ENCODE measurements around the gene ZNF668.
A peak's percentile ranks its signal among the peaks of the same experiment; 100 is the strongest.
"Not testable (repeated sequence)": the region's sequence is repeated elsewhere in the genome, so short reads cannot be mapped to it uniquely, and the experiment has no call there.

The ZNF668 gene

GRCh38 chr16:31050280-31051030, 23.6 kb downstream of the ZNF668 start:
- DNase-seq = peak; percentile 16

GRCh38 chr16:31043898-31044481, 30.1 kb downstream of the ZNF668 start:
- DNase-seq = no peak

DNA sequence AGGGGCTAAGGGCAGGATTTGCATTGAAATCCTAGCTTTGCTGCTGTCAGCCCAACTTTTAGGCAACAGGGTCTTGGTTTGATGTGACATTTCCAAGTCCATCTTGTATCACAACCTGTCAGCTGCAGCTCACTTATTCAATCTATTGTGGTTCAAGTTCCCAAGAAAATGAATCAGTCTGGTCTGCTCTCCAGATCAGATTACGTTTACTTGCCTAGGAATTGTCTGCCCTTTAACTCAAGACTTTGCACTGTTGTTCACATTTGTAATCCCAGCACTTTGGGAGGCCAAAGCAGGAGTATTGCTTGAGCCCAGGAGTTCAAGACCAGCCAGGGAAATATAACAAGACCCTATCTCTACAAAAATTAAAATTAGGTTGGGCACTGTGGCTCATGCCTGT, 30.7 kb downstream of the ZNF668 start:
- no peak for DNase-seq

DNA sequence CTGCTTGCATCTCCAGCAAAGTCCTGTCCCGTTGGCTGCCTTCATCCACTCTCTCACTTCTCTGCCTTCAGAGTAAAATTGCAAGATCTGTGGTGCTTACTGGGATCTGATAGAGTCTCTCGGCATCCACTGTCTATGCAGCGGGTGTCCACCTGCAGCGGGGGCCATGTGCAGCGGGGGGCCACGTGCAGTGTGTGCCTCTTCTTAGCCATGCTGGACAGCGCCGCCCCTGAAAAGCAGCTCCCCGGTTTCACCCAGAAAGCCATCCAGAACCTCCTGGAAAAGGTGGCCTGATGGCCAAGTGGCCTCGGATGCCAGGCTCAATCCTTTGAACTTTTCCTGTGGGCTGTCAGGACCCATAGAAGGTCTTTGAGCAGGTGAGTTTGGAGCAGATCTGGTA, 31.2 kb downstream of the ZNF668 start:
- no peak for DNase-seq

GRCh38 chr16:31038993-31039392, 35.0 kb downstream of the ZNF668 start:
- DNase-seq = no peak

- DNase-seq = no peak
Measured at GRCh38 chr16:31036691-31037090, 37.3 kb downstream of the ZNF668 start.

- peak; percentile 86 for DNase-seq
Measured at GRCh38 chr16:31033709-31034492, 40.1 kb downstream of the ZNF668 start.

GRCh38 chr16:31032736-31033708, 41.0 kb downstream of the ZNF668 start, which contains the start of gene STX4:
Gene STX4 (plus strand): TSS chr16:31033558. CDS start chr16:31033806, 248 bp downstream.
- peak; percentile 97 for DNase-seq

DNA sequence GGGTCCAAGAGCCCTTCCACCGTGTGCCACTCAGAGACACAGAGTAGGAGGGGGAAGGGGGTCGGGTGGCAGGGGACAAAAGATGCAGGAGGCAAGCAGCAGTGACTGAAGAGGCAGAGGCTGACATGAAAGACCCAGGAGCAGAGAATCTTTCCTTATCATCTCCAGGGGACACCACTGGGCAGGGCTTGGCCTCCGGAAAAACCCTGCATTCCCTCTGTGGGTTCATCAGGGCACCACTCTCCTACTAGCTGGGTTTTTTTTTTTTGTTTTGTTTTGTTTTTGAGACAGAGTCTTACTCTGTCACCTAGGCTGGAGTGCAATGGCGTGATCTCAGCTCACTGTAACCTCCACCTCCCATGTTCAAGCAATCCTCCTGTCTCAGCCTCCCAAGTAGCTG, 42.8 kb downstream of the ZNF668 start:
- DNase-seq = no peak

DNA sequence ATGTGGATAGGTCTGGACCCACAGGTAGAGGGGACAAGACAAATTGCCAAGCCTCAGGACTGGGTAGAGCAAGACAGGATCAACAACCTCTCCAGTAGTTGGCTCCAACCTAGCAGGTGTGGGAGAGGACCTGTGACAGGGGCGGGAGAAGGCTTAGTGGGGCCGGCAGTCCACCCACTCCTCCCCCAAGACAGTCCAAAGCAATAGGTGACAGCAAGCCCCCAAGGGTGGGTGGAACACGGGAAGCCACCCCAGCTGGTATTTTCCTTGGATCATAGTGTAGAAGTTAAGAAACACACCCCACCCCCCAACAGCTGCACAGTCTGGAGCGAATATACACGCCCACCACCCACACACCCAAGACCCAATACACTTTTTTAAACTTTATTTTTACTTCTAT, 44.8 kb downstream of the ZNF668 start:
- no peak for DNase-seq

GRCh38 chr16:31025339-31025738, 48.7 kb downstream of the ZNF668 start:
- no peak for DNase-seq

DNA sequence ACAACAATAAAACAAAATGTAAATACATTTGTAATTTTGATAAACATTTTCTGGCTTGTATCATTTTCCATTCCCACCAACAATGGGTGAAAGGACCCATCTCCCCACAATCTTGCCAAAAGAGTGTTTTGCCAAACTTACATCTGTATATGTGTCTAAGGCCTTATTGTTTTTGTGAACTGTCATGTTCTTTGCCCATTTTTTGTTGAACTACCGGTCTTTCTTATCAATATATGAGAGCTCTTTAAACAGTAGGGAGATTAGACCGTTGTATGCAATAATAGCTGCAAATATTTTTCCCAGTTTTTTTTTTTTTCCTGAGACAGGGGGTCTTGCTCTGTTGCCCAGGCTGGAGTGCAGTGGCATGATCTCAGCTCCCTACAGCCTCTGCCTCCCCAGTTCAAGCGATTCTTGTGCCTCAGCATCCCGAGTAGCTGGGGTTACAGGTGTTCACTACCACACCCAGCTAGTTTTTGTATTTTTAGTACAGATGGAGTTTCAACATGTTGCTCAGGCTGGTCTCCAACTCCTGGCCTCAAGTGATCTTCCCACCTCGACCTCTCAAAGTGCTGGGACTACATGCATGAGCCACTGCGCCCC, 50.3 kb downstream of the ZNF668 start:
- no peak for DNase-seq

GRCh38 chr16:31023252-31023602, 50.8 kb downstream of the ZNF668 start:
- DNase-seq = no peak

- no peak for DNase-seq
Measured at GRCh38 chr16:31022544-31023251, 51.3 kb downstream of the ZNF668 start.

DNA sequence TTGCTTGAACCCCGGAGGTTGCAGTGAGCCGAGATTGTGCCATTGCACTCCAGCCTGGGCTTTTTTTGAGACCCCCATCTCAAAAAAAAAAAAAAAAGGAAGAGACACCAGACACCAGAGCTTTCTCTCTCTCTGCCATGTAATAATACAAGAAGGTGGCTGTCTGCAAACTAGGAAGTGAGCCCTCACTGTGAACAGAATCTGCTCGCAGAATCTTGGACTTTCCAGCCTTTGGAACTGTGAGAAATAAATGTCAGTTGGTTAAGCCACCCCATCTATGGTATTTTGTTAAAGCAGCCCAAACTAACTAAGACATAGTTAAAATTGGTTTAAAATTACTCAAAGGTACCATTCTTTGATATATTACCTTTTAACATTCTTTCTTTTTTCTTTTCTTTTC, 53.5 kb downstream of the ZNF668 start:
- DNase-seq = no peak

- not testable (repeated sequence) for DNase-seq
Measured at GRCh38 chr16:31017756-31018155, 56.3 kb downstream of the ZNF668 start.

GRCh38 chr16:31016018-31016417, 58.0 kb downstream of the ZNF668 start:
- DNase-seq = no peak

DNA sequence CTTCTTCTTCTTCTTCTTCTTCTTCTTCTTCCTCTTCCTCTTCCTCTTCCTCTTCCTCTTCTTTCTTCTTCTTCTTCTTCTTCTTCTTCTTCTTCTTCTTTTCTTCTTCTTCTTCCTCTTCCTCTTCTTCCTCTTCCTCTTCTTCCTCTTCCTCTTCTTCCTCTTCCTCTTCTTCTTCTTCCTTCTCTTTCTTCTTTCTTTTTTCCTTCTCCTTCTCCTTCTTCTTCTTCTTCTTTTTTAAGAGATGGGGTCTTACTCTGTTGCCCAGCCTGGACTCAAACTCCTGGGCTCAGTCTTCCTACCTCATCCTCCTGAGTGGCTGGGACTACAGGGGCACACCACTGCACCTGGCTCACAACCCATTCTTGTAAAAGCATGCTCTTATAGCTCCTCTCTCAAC, 60.7 kb downstream of the ZNF668 start:
- DNase-seq = not testable (repeated sequence)

DNA sequence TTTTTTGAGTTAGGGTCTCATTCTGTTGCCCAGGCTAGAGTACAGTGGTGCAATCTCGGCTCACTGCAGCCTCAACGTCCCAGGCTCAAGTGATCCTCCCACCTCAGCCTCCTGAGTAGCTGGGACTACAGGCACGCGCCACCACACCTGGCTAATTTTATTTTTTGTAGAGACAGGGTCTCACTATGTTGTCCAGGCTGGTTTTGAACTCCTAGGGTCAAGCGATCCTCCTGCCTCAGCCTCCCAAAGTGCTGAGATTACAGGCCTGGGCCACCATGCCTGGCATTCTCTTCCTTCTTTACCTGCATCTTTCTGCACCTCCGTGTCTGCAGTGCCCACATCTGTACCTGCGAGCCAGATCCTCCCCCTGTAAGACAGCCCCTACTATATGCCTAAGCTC, 62.2 kb downstream of the ZNF668 start:
- DNase-seq = not testable (repeated sequence)

Measured in NCI-H146 (cell line).